ENCODE results near the gene TM4SF5.

DNA sequence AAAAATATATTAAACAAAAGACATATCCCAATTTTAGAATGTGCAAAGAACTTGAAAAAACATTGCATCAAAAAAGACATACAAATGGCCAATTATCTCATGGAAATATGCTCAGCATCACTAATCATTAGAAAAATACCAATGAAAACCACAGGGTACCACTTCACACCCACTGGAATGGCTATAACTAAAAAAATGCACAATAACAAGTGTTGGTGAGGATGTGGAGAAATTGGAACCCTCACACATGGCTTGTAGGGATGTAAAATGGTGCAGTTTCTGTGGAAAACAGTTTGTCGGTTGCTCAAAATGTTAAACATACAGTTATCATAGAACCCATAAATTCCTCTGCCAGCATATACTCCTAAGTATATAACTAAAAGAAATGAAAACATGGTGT, 23.5 kb downstream of the TM4SF5 start:
- TF ChIP-seq CTCF (IDR thresholded peaks at IDR 0.05) = no peak
- no peak for TF ChIP-seq JUN (CRISPR knock-in tag; IDR thresholded peaks at IDR 0.05)
- no peak for TF ChIP-seq NFATC4 (CRISPR knock-in tag; IDR thresholded peaks at IDR 0.05)
- TF ChIP-seq, protein P1, sequence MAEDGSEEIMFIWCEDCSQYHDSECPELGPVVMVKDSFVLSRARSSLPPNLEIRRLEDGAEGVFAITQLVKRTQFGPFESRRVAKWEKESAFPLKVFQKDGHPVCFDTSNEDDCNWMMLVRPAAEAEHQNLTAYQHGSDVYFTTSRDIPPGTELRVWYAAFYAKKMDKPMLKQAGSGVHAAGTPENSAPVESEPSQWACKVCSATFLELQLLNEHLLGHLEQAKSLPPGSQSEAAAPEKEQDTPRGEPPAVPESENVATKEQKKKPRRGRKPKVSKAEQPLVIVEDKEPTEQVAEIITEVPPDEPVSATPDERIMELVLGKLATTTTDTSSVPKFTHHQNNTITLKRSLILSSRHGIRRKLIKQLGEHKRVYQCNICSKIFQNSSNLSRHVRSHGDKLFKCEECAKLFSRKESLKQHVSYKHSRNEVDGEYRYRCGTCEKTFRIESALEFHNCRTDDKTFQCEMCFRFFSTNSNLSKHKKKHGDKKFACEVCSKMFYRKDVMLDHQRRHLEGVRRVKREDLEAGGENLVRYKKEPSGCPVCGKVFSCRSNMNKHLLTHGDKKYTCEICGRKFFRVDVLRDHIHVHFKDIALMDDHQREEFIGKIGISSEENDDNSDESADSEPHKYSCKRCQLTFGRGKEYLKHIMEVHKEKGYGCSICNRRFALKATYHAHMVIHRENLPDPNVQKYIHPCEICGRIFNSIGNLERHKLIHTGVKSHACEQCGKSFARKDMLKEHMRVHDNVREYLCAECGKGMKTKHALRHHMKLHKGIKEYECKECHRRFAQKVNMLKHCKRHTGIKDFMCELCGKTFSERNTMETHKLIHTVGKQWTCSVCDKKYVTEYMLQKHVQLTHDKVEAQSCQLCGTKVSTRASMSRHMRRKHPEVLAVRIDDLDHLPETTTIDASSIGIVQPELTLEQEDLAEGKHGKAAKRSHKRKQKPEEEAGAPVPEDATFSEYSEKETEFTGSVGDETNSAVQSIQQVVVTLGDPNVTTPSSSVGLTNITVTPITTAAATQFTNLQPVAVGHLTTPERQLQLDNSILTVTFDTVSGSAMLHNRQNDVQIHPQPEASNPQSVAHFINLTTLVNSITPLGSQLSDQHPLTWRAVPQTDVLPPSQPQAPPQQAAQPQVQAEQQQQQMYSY (CRISPR knock-in tag; IDR thresholded peaks at IDR 0.05) = no peak
- no peak for TF ChIP-seq CREB1 (CRISPR knock-in tag; IDR thresholded peaks at IDR 0.05)

All from WTC11 (cell line).